HEK293 (cell line): ENCODE data around the gene AP5Z1.

ENCODE experiments used
- CTCF ChIA-PET: fragments of 350-600 bp; formaldehyde crosslinking; extraction: SDS; loops from one replicate; lab custom pipeline; 2021; ENCODE audit warnings: antibody characterized with exemption; lab: Yijun Ruan, JAX
- POLR2A ChIA-PET: fragments of 300-600 bp; formaldehyde crosslinking; extraction: SDS; loops from one replicate; lab custom pipeline; 2020; ENCODE audit warnings: antibody characterized with exemption, inconsistent platforms; lab: Yijun Ruan, JAX
- H3K27ac ChIP-seq: fragments of 200-500 bp; sonication (Bioruptor generic); 2 replicates; pipeline ENCODE4 v1.5.1; 2014; ENCODE audit warnings: low read depth, low read length, control low read depth, inconsistent platforms; ENCODE audit errors: extremely low read depth
- H3K36me3 ChIP-seq, 2 experiments: fragments of 200-500 bp in 1 of 2; sonication (Bioruptor generic) in 1 of 2; 1 replicate in 1 of 2; 2 replicates in 1 of 2; pipeline ENCODE4 v1.5.1; 2014 to 2017; ENCODE audit warnings: inconsistent platforms in 2 of 2, low read length in 2 of 2; ENCODE audit not compliant: control insufficient read depth in 2 of 2, insufficient read depth in 1 of 2
- H3K4me1 ChIP-seq: fragments of 200-500 bp; sonication (Bioruptor generic); 2 replicates; pipeline ENCODE4 v1.5.1; 2014; ENCODE audit warnings: mild to moderate bottlenecking, low read length, inconsistent platforms; ENCODE audit not compliant: control insufficient read depth, insufficient read depth
- H3K4me3 ChIP-seq: 2 replicates; pipeline ENCODE4 v1.5.1; 2011; ENCODE audit warnings: low read depth, mild to moderate bottlenecking, control low read depth, low read length, moderate library complexity
- H3K9me3 ChIP-seq: fragments of 200-500 bp; sonication (Bioruptor generic); 2 replicates; pipeline ENCODE4 v1.5.1; 2014; ENCODE audit warnings: low read depth, low read length, inconsistent platforms; ENCODE audit not compliant: control insufficient read depth, insufficient read depth
- IKZF3 ChIP-seq: fragments of 450-650 bp; IDR thresholded peaks from 2 replicates; pipeline ENCODE4 v1.5.0; 2018; ENCODE audit warnings: missing biosample characterization, mild to moderate bottlenecking, missing genetic modification characterization, moderate library complexity
- KLF8 ChIP-seq: fragments of 450-650 bp; formaldehyde crosslinking; IDR thresholded peaks from 2 replicates; pipeline ENCODE4 v1.5.1; 2016; ENCODE audit warnings: missing biosample characterization, missing genetic modification characterization
- PBX3 ChIP-seq: sonication (generic); formaldehyde crosslinking; IDR thresholded peaks from 2 replicates; pipeline ENCODE4 v1.8.1; 2022; ENCODE audit warnings: mild to moderate bottlenecking, moderate library complexity, missing genetic modification reagents
- SETDB1 ChIP-seq: IDR thresholded peaks from one replicate; pipeline ENCODE4 v1.6.1; 2017; ENCODE audit warnings: mild to moderate bottlenecking, low read length, moderate library complexity, mixed read lengths; ENCODE audit not compliant: insufficient read length
- SP3 ChIP-seq: fragments of 450-650 bp; formaldehyde crosslinking; IDR thresholded peaks from 2 replicates; pipeline ENCODE4 v1.5.1; 2016; ENCODE audit warnings: missing biosample characterization, missing genetic modification characterization
- ZFP69B ChIP-seq: fragments of 450-650 bp; formaldehyde crosslinking; IDR thresholded peaks from 2 replicates; pipeline ENCODE4 v1.5.1; 2016; ENCODE audit warnings: missing biosample characterization, missing genetic modification characterization
- ZNF112 ChIP-seq: fragments of 450-650 bp; formaldehyde crosslinking; IDR thresholded peaks from 2 replicates; pipeline ENCODE4 v1.5.0; 2017; ENCODE audit warnings: missing biosample characterization, missing genetic modification characterization
- ZNF132 ChIP-seq: fragments of 450-650 bp; formaldehyde crosslinking; IDR thresholded peaks from 2 replicates; pipeline ENCODE4 v1.5.1; 2017; ENCODE audit warnings: missing biosample characterization, missing genetic modification characterization, borderline replicate concordance
- ZNF148 ChIP-seq: fragments of 450-650 bp; formaldehyde crosslinking; IDR thresholded peaks from 2 replicates; pipeline ENCODE4 v1.5.0; 2017; ENCODE audit warnings: missing biosample characterization, missing genetic modification characterization, borderline replicate concordance
- ZNF175 ChIP-seq: fragments of 450-650 bp; formaldehyde crosslinking; IDR thresholded peaks from 2 replicates; pipeline ENCODE4 v1.5.1; 2016; ENCODE audit warnings: missing biosample characterization, missing genetic modification characterization
- ZNF214 ChIP-seq: fragments of 450-650 bp; formaldehyde crosslinking; IDR thresholded peaks from 2 replicates; pipeline ENCODE4 v1.5.1; 2017; ENCODE audit warnings: missing biosample characterization, mild to moderate bottlenecking, missing genetic modification characterization, borderline replicate concordance
- ZNF24 ChIP-seq: fragments of 450-650 bp; formaldehyde crosslinking; IDR thresholded peaks from 2 replicates; pipeline ENCODE4 v1.5.1; 2016; ENCODE audit warnings: missing biosample characterization, missing genetic modification characterization
- ZNF274 ChIP-seq, 2 experiments: fragments of 200-500 bp in 1 of 2; fragments of 450-650 bp in 1 of 2; sonication (Bioruptor generic) in 1 of 2; formaldehyde crosslinking in 1 of 2; IDR thresholded peaks; 2 replicates each; pipeline versions ENCODE4 v1.5.1 to v1.6.1; 2014 to 2016; ENCODE audit warnings: borderline replicate concordance in 1 of 2, inconsistent platforms in 1 of 2, low read length in 1 of 2, missing biosample characterization in 1 of 2, missing genetic modification characterization in 1 of 2
- ZNF423 ChIP-seq: fragments of 450-650 bp; formaldehyde crosslinking; IDR thresholded peaks from 2 replicates; pipeline ENCODE4 v1.5.1; 2016; ENCODE audit warnings: missing biosample characterization, missing genetic modification characterization
- ZNF48 ChIP-seq: fragments of 450-650 bp; formaldehyde crosslinking; IDR thresholded peaks from 2 replicates; pipeline ENCODE4 v1.5.1; 2016; ENCODE audit warnings: missing biosample characterization, missing genetic modification characterization
- ZNF585B ChIP-seq: fragments of 450-650 bp; formaldehyde crosslinking; IDR thresholded peaks from 2 replicates; pipeline ENCODE4 v1.5.1; 2016; ENCODE audit warnings: missing biosample characterization, missing genetic modification characterization
- ZNF610 ChIP-seq: fragments of 450-650 bp; formaldehyde crosslinking; IDR thresholded peaks from 2 replicates; pipeline ENCODE4 v1.5.1; 2016; ENCODE audit warnings: missing biosample characterization, missing genetic modification characterization, borderline replicate concordance
- ZNF623 ChIP-seq: fragments of 450-650 bp; formaldehyde crosslinking; IDR thresholded peaks from 2 replicates; pipeline ENCODE4 v1.5.1; 2016; ENCODE audit warnings: missing biosample characterization, missing genetic modification characterization
- ZNF629 ChIP-seq: fragments of 450-650 bp; formaldehyde crosslinking; IDR thresholded peaks from 2 replicates; pipeline ENCODE4 v1.5.1; 2017; ENCODE audit warnings: missing biosample characterization, missing genetic modification characterization
- ZNF654 ChIP-seq: fragments of 450-650 bp; formaldehyde crosslinking; IDR thresholded peaks from 2 replicates; pipeline ENCODE4 v1.5.1; 2016; ENCODE audit warnings: low read depth, missing biosample characterization, missing genetic modification characterization
- ZNF692 ChIP-seq: fragments of 450-650 bp; formaldehyde crosslinking; IDR thresholded peaks from 2 replicates; pipeline ENCODE4 v1.5.1; 2016; ENCODE audit warnings: missing biosample characterization, missing genetic modification characterization
- ZSCAN18 ChIP-seq: fragments of 450-650 bp; formaldehyde crosslinking; IDR thresholded peaks from 2 replicates; pipeline ENCODE4 v1.5.1; 2016; ENCODE audit warnings: missing biosample characterization, missing genetic modification characterization
- ZSCAN5A ChIP-seq: fragments of 450-650 bp; formaldehyde crosslinking; IDR thresholded peaks from 2 replicates; pipeline ENCODE4 v1.5.1; 2016; ENCODE audit warnings: missing biosample characterization, missing genetic modification characterization

Gene AP5Z1

GRCh38 chr7:4763794-4764185 lies 11.6 kb upstream of the AP5Z1 start:
- Histone ChIP-seq H3K4me1 (no peaks in the 10 kb centered on the region), H3K36me3 (peaks cover 10 to 81% of the 10 kb centered on the region in 2 experiments; a peak in 2 of 3 replicates)
- TF ChIP-seq ZNF175 (no peak), ZSCAN18 (tag by site-specific recombination) (no peak), ZNF24 (tag by site-specific recombination) (no peak), ZNF610 (no peak), IKZF3 (tag by site-specific recombination) (no peak), ZNF112 (tag by site-specific recombination) (no peak)
- TF ChIP-seq, all 188 proteins: peak for 0
- H3K9me3 ChIP-seq: no peaks in the 10 kb centered on the region
- ChIA-PET POLR2A (no interaction called here), CTCF (no interaction called here)
- H3K27ac ChIP-seq: no peak overlapping the region
- no peak overlapping the region for H3K4me3 ChIP-seq

GRCh38 chr7:4764402-4765007 lies 10.9 kb upstream of the AP5Z1 start:
- no peaks in the 10 kb centered on the region for H3K9me3 ChIP-seq
- ChIA-PET POLR2A (no interaction called here), CTCF (no interaction called here)
- peaks cover 10 to 75% of the 10 kb centered on the region in 2 experiments; a peak in 2 of 3 replicates for H3K36me3 ChIP-seq
- H3K4me1 ChIP-seq: no peaks in the 10 kb centered on the region
- H3K27ac ChIP-seq: no peak overlapping the region
- H3K4me3 ChIP-seq: no peak overlapping the region
- TF ChIP-seq ZNF274 (IDR thresholded peaks at IDR 0.05; ENCODE audit: low read length): no peak
- no peak for TF ChIP-seq ZNF274 (tag by site-specific recombination; IDR thresholded peaks at IDR 0.05; ENCODE audit: borderline replicate concordance)
- TF ChIP-seq ZNF148 (tag by site-specific recombination): no peak
- no peak for TF ChIP-seq ZSCAN5A
- TF ChIP-seq IKZF3 (tag by site-specific recombination): no peak
- no peak for TF ChIP-seq ZNF132 (tag by site-specific recombination)
- no peak for TF ChIP-seq ZNF423
- TF ChIP-seq ZNF623: no peak
- TF ChIP-seq SP3: no peak
- no peak for TF ChIP-seq ZNF214 (tag by site-specific recombination)
- TF ChIP-seq ZNF585B (tag by site-specific recombination): no peak

- no peaks in the 10 kb centered on the region for H3K9me3 ChIP-seq
- CTCF ChIA-PET: no interaction called here
- peaks cover 7 to 65% of the 10 kb centered on the region in 2 experiments; a peak in 2 of 3 replicates for H3K36me3 ChIP-seq
- H3K4me3 ChIP-seq: no peak overlapping the region
- H3K4me1 ChIP-seq: no peaks in the 10 kb centered on the region
- no peak overlapping the region for H3K27ac ChIP-seq
- POLR2A ChIA-PET: no interaction called here
- TF ChIP-seq ZNF629 (tag by site-specific recombination): no peak
- TF ChIP-seq ZNF692 (tag by site-specific recombination): no peak
- TF ChIP-seq ZFP69B: no peak
- TF ChIP-seq ZNF654 (tag by site-specific recombination): no peak
- no peak for TF ChIP-seq SETDB1
- TF ChIP-seq PBX3: no peak
- TF ChIP-seq KLF8 (tag by site-specific recombination): no peak
- no peak for TF ChIP-seq ZNF48 (tag by site-specific recombination)
Observed at GRCh38 chr7:4765776-4766490, 9.5 kb upstream of the AP5Z1 start.
